ENCODE data around the gene CST9.
"Not testable (repeated sequence)": the region's sequence is repeated elsewhere in the genome, so short reads cannot be mapped to it uniquely, and the experiment has no call there.

The CST9 gene

GRCh38 chr20:23637282-23638221 is 31.8 kb upstream of the CST9 start, which contains the start of gene CST3:
Gene CST3, minus strand, starts transcription at chr20:23637955. Its CDS starts 93 bp downstream, at chr20:23637862.
- ATAC-seq (ENCODE audit: insufficient read depth, low read depth) (no peak), DNase-seq (no peak)
- Histone ChIP-seq H3K4me1 (ENCODE audit: insufficient read depth, low read length) (no peaks in the 10 kb centered on the region), H3K36me3 (ENCODE audit: insufficient read depth, low read length) (no peaks in the 10 kb centered on the region), H3K9ac (ENCODE audit: low read depth, low read length) (no peak within 1 kb of the TSS), H3K4me2 (ENCODE audit: insufficient read depth, low read length) (no peak within 1 kb of the TSS), H3K4me3 (ENCODE audit: low read depth in 1 of 2, low read length in 2 of 2) (no peak within 1 kb of the TSS), H4K20me1 (ENCODE audit: insufficient read depth, low read length) (peaks cover 3% of the 10 kb centered on the region; the same call in 1 of the 2 replicates), H2AFZ (ENCODE audit: low read depth, low read length) (no peak within 1 kb of the TSS), H3K27me3 (ENCODE audit: insufficient read depth, low read length, poor library complexity) (peaks cover 9% of the 10 kb centered on the region), H3K79me2 (ENCODE audit: insufficient read depth, low read length) (no peaks in the 10 kb centered on the region), H3K27ac (ENCODE audit: low read length) (no peak within 1 kb of the TSS), H3K9me3 (ENCODE audit: insufficient read depth, low read length, severe bottlenecking) (no peaks in the 10 kb centered on the region)
- TF ChIP-seq CTCF (IDR thresholded peaks at IDR 0.05; ENCODE audit: borderline replicate concordance, extremely low read depth, low read length, poor library complexity, severe bottlenecking) (no peak), EZH2 (IDR thresholded peaks at IDR 0.05; ENCODE audit: borderline replicate concordance, low read depth, low read length, severe bottlenecking) (no peak)

GRCh38 chr20:23636908-23637281 is 31.2 kb upstream of the CST9 start:
- no peaks in the 10 kb centered on the region for H3K79me2 ChIP-seq (ENCODE audit: insufficient read depth, low read length)
- ATAC-seq (ENCODE audit: insufficient read depth, low read depth) (no peak), DNase-seq (no peak)
- H3K4me3 ChIP-seq (ENCODE audit: low read depth in 1 of 2, low read length in 2 of 2), result no peak overlapping the region
- no peak overlapping the region for H3K27ac ChIP-seq (ENCODE audit: low read length)
- H3K4me2 ChIP-seq (ENCODE audit: insufficient read depth, low read length), result no peak overlapping the region
- H3K27me3 ChIP-seq (ENCODE audit: insufficient read depth, low read length, poor library complexity), result peaks cover 10% of the 10 kb centered on the region
- H2AFZ ChIP-seq (ENCODE audit: low read depth, low read length), result no peak overlapping the region
- no peaks in the 10 kb centered on the region for H3K9me3 ChIP-seq (ENCODE audit: insufficient read depth, low read length, severe bottlenecking)
- no peaks in the 10 kb centered on the region for H3K36me3 ChIP-seq (ENCODE audit: insufficient read depth, low read length)
- no peak overlapping the region for H3K9ac ChIP-seq (ENCODE audit: low read depth, low read length)
- TF ChIP-seq EZH2 (IDR thresholded peaks at IDR 0.05; ENCODE audit: borderline replicate concordance, low read depth, low read length, severe bottlenecking) (no peak), CTCF (IDR thresholded peaks at IDR 0.05; ENCODE audit: borderline replicate concordance, extremely low read depth, low read length, poor library complexity, severe bottlenecking) (no peak)
- H3K4me1 ChIP-seq (ENCODE audit: insufficient read depth, low read length), result no peaks in the 10 kb centered on the region
- peaks cover 3% of the 10 kb centered on the region; the same call in 1 of the 2 replicates for H4K20me1 ChIP-seq (ENCODE audit: insufficient read depth, low read length)

GRCh38 chr20:23636182-23636907 is 30.6 kb upstream of the CST9 start:
- DNase-seq (no peak), ATAC-seq (ENCODE audit: insufficient read depth, low read depth) (no peak)
- no peak overlapping the region for H3K27ac ChIP-seq (ENCODE audit: low read length)
- H3K4me1 ChIP-seq (ENCODE audit: insufficient read depth, low read length), result no peaks in the 10 kb centered on the region
- TF ChIP-seq CTCF (IDR thresholded peaks at IDR 0.05; ENCODE audit: borderline replicate concordance, extremely low read depth, low read length, poor library complexity, severe bottlenecking) (no peak), EZH2 (IDR thresholded peaks at IDR 0.05; ENCODE audit: borderline replicate concordance, low read depth, low read length, severe bottlenecking) (no peak)
- H3K4me3 ChIP-seq (ENCODE audit: low read depth in 1 of 2, low read length in 2 of 2), result no peak overlapping the region
- H3K27me3 ChIP-seq (ENCODE audit: insufficient read depth, low read length, poor library complexity), result peaks cover 10% of the 10 kb centered on the region
- H3K9me3 ChIP-seq (ENCODE audit: insufficient read depth, low read length, severe bottlenecking), result no peaks in the 10 kb centered on the region
- H3K4me2 ChIP-seq (ENCODE audit: insufficient read depth, low read length), result no peak overlapping the region
- peaks cover 3% of the 10 kb centered on the region; the same call in 1 of the 2 replicates for H4K20me1 ChIP-seq (ENCODE audit: insufficient read depth, low read length)
- no peaks in the 10 kb centered on the region for H3K79me2 ChIP-seq (ENCODE audit: insufficient read depth, low read length)
- no peak overlapping the region for H2AFZ ChIP-seq (ENCODE audit: low read depth, low read length)
- no peaks in the 10 kb centered on the region for H3K36me3 ChIP-seq (ENCODE audit: insufficient read depth, low read length)
- H3K9ac ChIP-seq (ENCODE audit: low read depth, low read length), result no peak overlapping the region

- H3K4me1 ChIP-seq (ENCODE audit: insufficient read depth, low read length); H3K9ac ChIP-seq (ENCODE audit: low read depth, low read length); H3K27ac ChIP-seq (ENCODE audit: low read length); H3K27me3 ChIP-seq (ENCODE audit: insufficient read depth, low read length, poor library complexity); H3K9me3 ChIP-seq (ENCODE audit: insufficient read depth, low read length, severe bottlenecking); H3K4me3 ChIP-seq (ENCODE audit: low read depth in 1 of 2, low read length in 2 of 2); ATAC-seq (ENCODE audit: insufficient read depth, low read depth); H2AFZ ChIP-seq (ENCODE audit: low read depth, low read length); DNase-seq; H3K79me2 ChIP-seq (ENCODE audit: insufficient read depth, low read length); H3K36me3 ChIP-seq (ENCODE audit: insufficient read depth, low read length); H3K4me2 ChIP-seq (ENCODE audit: insufficient read depth, low read length); H4K20me1 ChIP-seq (ENCODE audit: insufficient read depth, low read length): not testable (repeated sequence)
Observed at GRCh38 chr20:23635768-23636090, 30.0 kb upstream of the CST9 start.

Data from DND-41 (cell line).